HepG2 (cell line): Measurements from ENCODE around the gene ZSCAN21. TPM values are rescaled to one million over a fixed set of nuclear protein-coding genes. Genes with fewer than 3 reads are reported as not detected.

Experiments used
- AKAP8 ChIP-seq: sonication (generic); formaldehyde crosslinking; IDR thresholded peaks from 2 replicates; pipeline ENCODE4 v1.5.1; 2020; ENCODE audit warnings: mild to moderate bottlenecking, missing genetic modification reagents
- ATF4 ChIP-seq, 2 experiments: fragments of 450-650 bp in 1 of 2; sonication (generic) in 1 of 2; formaldehyde crosslinking; IDR thresholded peaks; 2 replicates each; pipeline versions ENCODE4 v1.5.0 to v1.8.0; 2020 to 2022; ENCODE audit warnings: mild to moderate bottlenecking in 1 of 2, missing genetic modification reagents in 1 of 2
- ELK4 ChIP-seq: sonication (generic); formaldehyde crosslinking; IDR thresholded peaks from 2 replicates; pipeline ENCODE4 v1.9.0; 2021; ENCODE audit warnings: missing genetic modification reagents, borderline replicate concordance
- HBP1 ChIP-seq: IDR thresholded peaks from 2 replicates; pipeline ENCODE4 v1.6.1; 2016; ENCODE audit warnings: low read depth, control low read depth
- HINFP ChIP-seq: sonication (generic); formaldehyde crosslinking; IDR thresholded peaks from 2 replicates; pipeline ENCODE4 v1.4.0; 2020; ENCODE audit warnings: low read depth, mild to moderate bottlenecking, missing genetic modification reagents
- MAZ ChIP-seq, 2 experiments: sonication (generic) in 1 of 2; formaldehyde crosslinking in 1 of 2; IDR thresholded peaks; 2 replicates each; pipeline versions ENCODE4 v1.5.0 to v1.6.1; 2012 to 2020; ENCODE audit warnings: low read depth in 2 of 2, mild to moderate bottlenecking in 2 of 2, borderline replicate concordance in 1 of 2, improper control_type of control experiment in 1 of 2, low read length in 1 of 2, missing genetic modification reagents in 1 of 2, moderate library complexity in 1 of 2
- MYNN ChIP-seq: sonication (generic); formaldehyde crosslinking; IDR thresholded peaks from 2 replicates; pipeline ENCODE4 v1.4.0; 2020; ENCODE audit warnings: mild to moderate bottlenecking, low read depth, missing genetic modification reagents
- SAP130 ChIP-seq: IDR thresholded peaks from 2 replicates; pipeline ENCODE4 v1.6.1; 2016; ENCODE audit warnings: low read depth
- SMAD1 ChIP-seq: sonication (generic); formaldehyde crosslinking; IDR thresholded peaks from 2 replicates; pipeline ENCODE4 v1.4.0; 2020; ENCODE audit warnings: missing genetic modification reagents, low read depth, mild to moderate bottlenecking, borderline replicate concordance
- ZBTB44 ChIP-seq: sonication (generic); formaldehyde crosslinking; IDR thresholded peaks from 2 replicates; pipeline ENCODE4 v1.4.0; 2020; ENCODE audit warnings: missing genetic modification reagents
- ZMYM2 ChIP-seq: sonication (generic); formaldehyde crosslinking; IDR thresholded peaks from 2 replicates; pipeline ENCODE4 v1.8.0; 2022; ENCODE audit warnings: mild to moderate bottlenecking, missing genetic modification reagents
- ZNF138 ChIP-seq: sonication (generic); formaldehyde crosslinking; IDR thresholded peaks from 2 replicates; pipeline ENCODE4 v1.5.0; 2020; ENCODE audit warnings: mild to moderate bottlenecking, low read depth, missing genetic modification reagents
- ZNF263 ChIP-seq: sonication (generic); formaldehyde crosslinking; IDR thresholded peaks from 2 replicates; pipeline ENCODE4 v1.4.0; 2020; ENCODE audit warnings: missing genetic modification reagents
- ZNF335 ChIP-seq: sonication (generic); formaldehyde crosslinking; IDR thresholded peaks from 2 replicates; pipeline ENCODE4 v1.4.0; 2020; ENCODE audit warnings: missing genetic modification reagents
- ZNF34 ChIP-seq: sonication (generic); formaldehyde crosslinking; IDR thresholded peaks from 2 replicates; pipeline ENCODE4 v1.4.0; 2020; ENCODE audit warnings: mild to moderate bottlenecking, missing genetic modification reagents, borderline replicate concordance
- ZNF468 ChIP-seq: sonication (generic); formaldehyde crosslinking; IDR thresholded peaks from 2 replicates; pipeline ENCODE4 v1.8.0; 2022; ENCODE audit warnings: mild to moderate bottlenecking, moderate library complexity, missing genetic modification reagents
- ZNF703 ChIP-seq: sonication (generic); formaldehyde crosslinking; IDR thresholded peaks from 2 replicates; pipeline ENCODE4 v1.5.1; 2020; ENCODE audit warnings: missing genetic modification reagents, mild to moderate bottlenecking, moderate library complexity, borderline replicate concordance
- polyA plus RNA-seq, 8 experiments: library from polyadenylated mRNA; depleted of rRNA in 3 of 8; stranded (reverse) in 7 of 8; unstranded in 1 of 8; fragments of >200 nt; fragmentation: Illumina TruSeq in 4 of 8; extraction: Trizol in 4 of 8; gene quantifications; 2 replicates each; pipeline versions ENCODE4 v1.2.1 to v1.2.3, GENCODE V29; 2011 to 2016; ENCODE audit warnings: low read depth in 4 of 8, missing spikeins in 1 of 8, mixed read lengths in 1 of 8; ENCODE audit not compliant: insufficient read depth in 1 of 8
- total RNA-seq, 5 experiments: library from RNA; depleted of rRNA; stranded (reverse); fragments of >200 nt; fragmentation: Illumina TruSeq; extraction: Trizol; gene quantifications; 2 replicates each; pipeline ENCODE4 v1.2.3, GENCODE V29; 2016; ENCODE audit warnings: low read depth in 1 of 5

Gene ZSCAN21
- total and polyA plus RNA-seq, 2 of the 13 experiments (the other 11 are each of a cell fraction or from before 2014, with no cell fraction given) = 7.0 to 10.0 TPM

- TF ChIP-seq HINFP (no peak), ZNF335 (CRISPR knock-in tag) (0 out of 2 replicates have a peak, but pooled peaks have one; percentile 47), ZNF138 (no peak), ELK4 (CRISPR knock-in tag) (no peak), ATF4 (CRISPR knock-in tag; IDR thresholded peaks at IDR 0.05) (no peak), SMAD1 (no peak), ZBTB44 (CRISPR knock-in tag) (no peak), ZNF468 (CRISPR knock-in tag) (peak; percentile 68; the same call in 1 of the 2 replicates), ZNF263 (peak; percentile 46; the same call in 1 of the 2 replicates), MAZ (IDR thresholded peaks at IDR 0.05; ENCODE audit: borderline replicate concordance, low read depth, low read length) (no peak), MAZ (CRISPR knock-in tag; IDR thresholded peaks at IDR 0.05; ENCODE audit: low read depth) (peak; percentile 60), HBP1 (CRISPR knock-in tag) (no peak), ZNF34 (no peak), SAP130 (CRISPR knock-in tag) (peak; percentile 87), AKAP8 (no peak), MYNN (CRISPR knock-in tag) (no peak), ZMYM2 (CRISPR knock-in tag) (no peak; the same call in 1 of the 2 replicates), ZNF703 (no peak)
Observed at GRCh38 chr7:100049441-100050291, at the start of gene ZSCAN21 (continued).
